ENCODE data around the gene ADAM12. TPM values are rescaled to one million over a fixed set of nuclear protein-coding genes. Genes with fewer than 3 reads are reported as not detected.
"Not testable (repeated sequence)": the region's sequence is repeated elsewhere in the genome, so short reads cannot be mapped to it uniquely, and the experiment has no call there.

The ADAM12 gene
- total RNA-seq, 1 donor from 2014 or later: not detected

DNA sequence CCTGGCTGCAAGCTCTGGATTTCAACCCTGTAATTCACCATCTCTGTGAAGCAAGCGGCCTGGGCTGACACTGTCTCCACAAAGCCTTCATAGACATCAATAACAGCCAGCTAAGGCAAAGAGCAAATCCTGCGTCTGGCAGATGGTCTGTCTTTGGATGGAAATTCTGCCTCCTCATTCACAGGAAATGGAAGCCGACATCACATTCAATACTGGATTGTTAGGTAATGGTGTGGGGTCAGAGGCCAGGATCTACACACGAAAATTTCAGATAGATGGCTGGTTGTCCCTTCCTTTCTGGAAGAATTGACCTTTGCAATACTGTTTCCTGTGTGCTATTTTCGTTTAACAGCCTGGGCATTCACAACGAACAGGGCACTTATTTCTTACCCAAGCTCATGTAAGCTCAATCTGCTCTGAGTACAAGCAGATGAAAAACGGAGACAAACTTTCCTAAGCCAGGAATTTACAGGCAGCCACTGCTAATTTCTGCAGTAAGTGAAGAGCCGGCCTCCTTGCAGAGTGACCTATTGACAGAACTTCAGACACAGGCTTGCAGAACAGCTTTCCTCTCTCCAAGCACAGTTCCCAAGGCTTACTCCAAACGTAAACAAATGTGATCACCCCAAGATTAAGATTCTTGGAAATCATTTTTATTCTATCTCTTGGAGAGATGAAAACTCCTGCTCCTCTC, 3.1 kb upstream of the ADAM12 start:
- peaks cover 0 to 5% of the 10 kb centered on the region in 2 donors for H3K4me1 ChIP-seq
- H3K4me3 ChIP-seq: no peak overlapping the region
- no peaks in the 10 kb centered on the region for H3K27me3 ChIP-seq
- H3K27ac ChIP-seq: no peak overlapping the region
- DNase-seq (ENCODE audit: low spot score in 2 of 2): no peak
- H3K9me3 ChIP-seq: no peaks in the 10 kb centered on the region
- TF ChIP-seq, protein P1, sequence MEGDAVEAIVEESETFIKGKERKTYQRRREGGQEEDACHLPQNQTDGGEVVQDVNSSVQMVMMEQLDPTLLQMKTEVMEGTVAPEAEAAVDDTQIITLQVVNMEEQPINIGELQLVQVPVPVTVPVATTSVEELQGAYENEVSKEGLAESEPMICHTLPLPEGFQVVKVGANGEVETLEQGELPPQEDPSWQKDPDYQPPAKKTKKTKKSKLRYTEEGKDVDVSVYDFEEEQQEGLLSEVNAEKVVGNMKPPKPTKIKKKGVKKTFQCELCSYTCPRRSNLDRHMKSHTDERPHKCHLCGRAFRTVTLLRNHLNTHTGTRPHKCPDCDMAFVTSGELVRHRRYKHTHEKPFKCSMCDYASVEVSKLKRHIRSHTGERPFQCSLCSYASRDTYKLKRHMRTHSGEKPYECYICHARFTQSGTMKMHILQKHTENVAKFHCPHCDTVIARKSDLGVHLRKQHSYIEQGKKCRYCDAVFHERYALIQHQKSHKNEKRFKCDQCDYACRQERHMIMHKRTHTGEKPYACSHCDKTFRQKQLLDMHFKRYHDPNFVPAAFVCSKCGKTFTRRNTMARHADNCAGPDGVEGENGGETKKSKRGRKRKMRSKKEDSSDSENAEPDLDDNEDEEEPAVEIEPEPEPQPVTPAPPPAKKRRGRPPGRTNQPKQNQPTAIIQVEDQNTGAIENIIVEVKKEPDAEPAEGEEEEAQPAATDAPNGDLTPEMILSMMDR (IDR thresholded peaks at IDR 0.05): no peak
- intact Hi-C loops (cut with DNase I): no loop called here
- no peaks in the 10 kb centered on the region for H3K36me3 ChIP-seq

DNA sequence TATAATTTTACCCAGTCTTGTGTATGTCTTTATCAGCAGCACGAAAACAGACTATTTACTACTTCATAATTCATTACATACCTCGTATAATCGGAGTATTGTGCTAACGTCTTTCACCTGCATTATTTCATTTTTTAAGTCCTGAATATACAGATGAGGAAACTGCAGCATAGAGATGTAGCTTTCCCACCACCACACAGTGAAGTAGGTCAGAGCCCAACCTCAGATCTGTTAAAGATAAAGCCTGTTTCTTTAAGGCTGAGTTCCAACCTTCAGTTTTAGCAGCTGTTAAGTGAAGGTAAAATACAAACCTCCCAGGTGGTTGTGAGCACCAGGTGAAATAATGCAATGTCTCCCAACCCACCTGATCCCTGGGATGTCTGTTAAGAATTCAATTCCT, 2.0 kb upstream of the ADAM12 start:
- TF ChIP-seq, protein P1 (IDR thresholded peaks at IDR 0.05): no peak
- H3K36me3 ChIP-seq: no peaks in the 10 kb centered on the region
- no peaks in the 10 kb centered on the region for H3K27me3 ChIP-seq
- H3K4me1 ChIP-seq: peaks cover 0 to 5% of the 10 kb centered on the region in 2 donors
- intact Hi-C loops (cut with DNase I): no loop called here
- H3K9me3 ChIP-seq: no peaks in the 10 kb centered on the region
- H3K27ac ChIP-seq: no peak overlapping the region
- H3K4me3 ChIP-seq: no peak overlapping the region
- no peak for DNase-seq (ENCODE audit: low spot score in 2 of 2)

- Histone ChIP-seq H3K4me3 (peak overlapping the region; percentile 60 to 68), H3K4me1 (peaks cover 0 to 5% of the 10 kb centered on the region in 2 donors), H3K9me3 (no peaks in the 10 kb centered on the region), H3K36me3 (no peaks in the 10 kb centered on the region), H3K27me3 (no peaks in the 10 kb centered on the region), H3K27ac (no peak overlapping the region)
- TF ChIP-seq, protein P1 (IDR thresholded peaks at IDR 0.05): peak; percentile 45 to 78 (median 71)
- DNase-seq (ENCODE audit: low spot score in 2 of 2): peak in 1 of 2 donors; percentile 72
- intact Hi-C loops (cut with DNase I): loop anchor here (1.0 to 5.0 kb wide), 2 partner anchors 115 to 405 kb away; no protein-coding TSS in a partner anchor
These were observed 996 bp downstream of the ADAM12 start for GRCh38 chr10:126387041-126387921.

DNA sequence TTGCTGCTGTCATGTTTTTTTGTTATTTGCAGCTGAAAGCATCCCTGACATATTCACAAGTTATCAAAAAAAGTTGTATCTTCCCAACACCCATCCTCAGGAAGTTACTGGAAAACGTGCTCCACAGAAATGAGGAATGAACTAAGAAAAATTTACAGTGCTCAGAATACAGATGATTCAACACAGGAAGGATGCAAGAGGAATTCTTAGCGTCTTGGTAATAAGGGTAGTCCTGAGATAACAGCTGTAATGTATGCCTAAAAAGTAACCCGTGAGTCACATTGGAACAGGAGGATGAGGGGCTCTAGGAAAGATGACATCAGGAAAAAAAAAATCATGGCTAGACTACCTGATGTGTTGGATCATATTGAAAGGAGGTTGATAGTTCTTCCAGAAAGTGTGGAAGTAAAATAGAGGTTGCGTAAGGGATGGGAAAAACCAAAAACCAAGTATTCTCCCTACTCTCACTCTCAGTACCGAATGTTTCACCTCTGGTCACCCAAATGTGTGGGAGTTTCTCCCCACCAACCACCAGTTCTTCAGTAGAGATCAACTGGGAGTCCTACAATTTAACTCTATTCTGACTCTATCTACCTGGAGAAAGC, 3.9 kb downstream of the ADAM12 start:
- DNase-seq (ENCODE audit: low spot score in 2 of 2): no peak
- Histone ChIP-seq H3K27me3 (no peaks in the 10 kb centered on the region), H3K27ac (no peak overlapping the region), H3K4me3 (no peak overlapping the region), H3K36me3 (no peaks in the 10 kb centered on the region), H3K4me1 (peaks cover 0 to 5% of the 10 kb centered on the region in 2 donors), H3K9me3 (no peaks in the 10 kb centered on the region)
- intact Hi-C loops (cut with DNase I): no loop called here
- TF ChIP-seq, protein P1 (IDR thresholded peaks at IDR 0.05): no peak

- Histone ChIP-seq H3K9me3 (no peaks in the 10 kb centered on the region), H3K4me1 (no peaks in the 10 kb centered on the region), H3K27me3 (no peaks in the 10 kb centered on the region), H3K4me3 (no peak overlapping the region), H3K36me3 (no peaks in the 10 kb centered on the region), H3K27ac (no peak overlapping the region)
- intact Hi-C loops (cut with DNase I): no loop called here
- DNase-seq (ENCODE audit: low spot score in 2 of 2): no peak
- TF ChIP-seq, protein P1 (IDR thresholded peaks at IDR 0.05): no peak
These were observed 7.8 kb downstream of the ADAM12 start for GRCh38 chr10:126380352-126381076.

GRCh38 chr10:126379166-126379565, 9.1 kb downstream of the ADAM12 start:
- not testable (repeated sequence) for H3K36me3 ChIP-seq, H3K4me1 ChIP-seq

More at GRCh38 chr10:126379166-126379565, 9.1 kb downstream of the ADAM12 start:
- H3K9me3 ChIP-seq; DNase-seq (ENCODE audit: low spot score in 2 of 2); intact Hi-C loops (cut with DNase I); H3K27me3 ChIP-seq; H3K27ac ChIP-seq; H3K4me3 ChIP-seq: not testable (repeated sequence)

Data from ascending aorta (tissue), 2 donors.